Small intestine (tissue), 7 donors: ENCODE results near the gene PSMB8. TPM values are rescaled to one million over a fixed set of nuclear protein-coding genes. Genes with fewer than 3 reads are reported as not detected.

Experiments
- DNase-seq, 2 donors: peaks; one replicate each; pipeline versions ENCODE4 v3.0.0 to v3.0.0-alpha.2; 2013
- FAIRE-seq: peaks from 2 replicates; lab custom pipeline; 2012; peaks lifted over from hg19 to GRCh38; lab: Jason Lieb, UNC
- H3K27ac ChIP-seq, 3 donors: one replicate each; pipeline ENCODE4 v1.5.1; 2013; ENCODE audit warnings: low read length in 2 of 3, mild to moderate bottlenecking in 2 of 3, control low read depth in 1 of 3, inconsistent platforms in 1 of 3, low read depth in 1 of 3, moderate library complexity in 1 of 3
- H3K27me3 ChIP-seq, 3 donors: one replicate each; pipeline ENCODE4 v1.6.1; 2013; ENCODE audit warnings: low read length in 3 of 3, inconsistent platforms in 1 of 3; ENCODE audit not compliant: control insufficient read depth in 3 of 3, insufficient read depth in 3 of 3
- H3K36me3 ChIP-seq, 3 donors: one replicate each; pipeline ENCODE4 v1.6.1; 2013; ENCODE audit warnings: low read length in 3 of 3, inconsistent platforms in 1 of 3, low read depth in 1 of 3, mild to moderate bottlenecking in 1 of 3, moderate library complexity in 1 of 3; ENCODE audit not compliant: control insufficient read depth in 3 of 3, insufficient read depth in 2 of 3
- H3K4me1 ChIP-seq, 3 donors: one replicate each; pipeline ENCODE4 v1.6.1; 2013; ENCODE audit warnings: low read length in 2 of 3, inconsistent platforms in 1 of 3, low read depth in 1 of 3, mild to moderate bottlenecking in 1 of 3, moderate library complexity in 1 of 3; ENCODE audit not compliant: control insufficient read depth in 3 of 3, insufficient read depth in 2 of 3
- H3K4me3 ChIP-seq, 3 donors: one replicate each; pipeline ENCODE4 v1.5.1; 2013; ENCODE audit warnings: low read length in 3 of 3, control low read depth in 1 of 3, inconsistent platforms in 1 of 3, low read depth in 1 of 3, mild to moderate bottlenecking in 1 of 3, moderate library complexity in 1 of 3
- H3K9me3 ChIP-seq, 2 donors: one replicate each; pipeline ENCODE4 v1.6.1; 2013; ENCODE audit warnings: low read depth in 1 of 2, low read length in 1 of 2; ENCODE audit not compliant: control insufficient read depth in 2 of 2, insufficient read depth in 1 of 2
- WGBS, 3 donors: extraction: QIAGEN DNeasy Blood & Tissue Kit; methylation state at CpG; one replicate each; pipeline ENCODE4 v1.1.7; 2013; 5-methylcytosine and 5-hydroxymethylcytosine counted together
- polyA plus RNA-seq, 4 donors: library from polyadenylated mRNA; stranded (reverse) in 3 of 4; unstranded in 1 of 4; fragments of 200-250 nt in 3 of 4; fragments of 120-200 nt in 1 of 4; gene quantifications; one replicate each; pipeline versions ENCODE4 v1.2.1 to v1.2.3, GENCODE V29; 2013
- donor health status: healthy with polysubstance abuse.
- donor health status: control.
- donor health status: control.
- donor health status: Bipolar disorder and iron deficiency.
- donor health status: healthy.

PSMB8 gene
- polyA plus RNA-seq, 4 donors, result 48.0 to 329 (median 293) TPM

DNA sequence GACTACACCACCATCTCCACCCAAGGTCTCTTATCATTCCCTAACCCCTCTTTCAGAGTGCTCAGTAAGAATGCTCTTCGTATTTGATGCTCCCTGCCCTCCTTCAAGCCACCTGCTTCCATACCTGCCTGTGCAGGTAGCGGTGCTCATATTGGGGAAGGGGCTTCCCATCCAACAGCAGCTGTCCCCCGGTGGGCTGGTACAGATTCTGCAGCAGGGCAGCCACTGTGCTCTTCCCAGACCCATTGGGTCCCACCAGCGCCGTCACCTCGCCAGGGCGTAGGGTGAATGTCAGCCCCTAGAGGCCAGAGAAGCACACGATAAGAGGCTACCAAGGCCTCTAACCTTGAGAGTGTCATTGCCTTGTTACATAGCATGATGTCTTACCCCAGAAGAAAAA lies 3.9 kb upstream of the PSMB8 start:
- H3K27me3 ChIP-seq, result peaks cover 0 to 4% (median 0%) of the 10 kb centered on the region in 3 donors
- H3K4me3 ChIP-seq, result no peak overlapping the region
- H3K4me1 ChIP-seq, result peaks cover 6 to 12% (median 11%) of the 10 kb centered on the region in 3 donors
- H3K36me3 ChIP-seq, result peaks cover 15 to 44% (median 33%) of the 10 kb centered on the region in 3 donors
- no peaks in the 10 kb centered on the region for H3K9me3 ChIP-seq
- 86 to 93% (median 88%) methylated on average over 8 of the region's 8 CpGs for WGBS, 3 donors
- DNase-seq (no peak), FAIRE-seq (no peak)
- no peak overlapping the region for H3K27ac ChIP-seq

DNA sequence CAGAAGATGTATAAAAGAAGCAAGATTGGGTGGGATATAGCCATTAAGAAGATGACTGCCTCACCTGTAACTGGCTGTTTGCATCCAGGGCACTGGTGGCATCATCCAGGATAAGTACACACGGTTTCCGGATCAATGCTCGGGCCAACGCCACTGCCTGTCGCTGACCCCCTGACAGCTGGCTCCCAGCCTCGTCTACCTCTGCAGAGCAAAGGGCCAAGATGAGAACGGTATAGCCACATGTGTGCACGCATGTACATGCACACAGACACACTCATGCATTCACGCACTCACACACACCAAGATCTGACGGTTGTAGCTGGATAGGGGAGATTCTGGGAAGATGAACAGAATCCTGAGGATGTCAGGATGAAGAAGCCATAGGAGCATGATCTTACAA lies 3.2 kb upstream of the PSMB8 start:
- H3K27me3 ChIP-seq, result peaks cover 0 to 4% (median 0%) of the 10 kb centered on the region in 3 donors
- peaks cover 3 to 20% (median 12%) of the 10 kb centered on the region in 3 donors for H3K4me1 ChIP-seq
- no peak for FAIRE-seq
- DNase-seq, result no peak
- H3K4me3 ChIP-seq, result no peak overlapping the region
- 84 to 91% (median 89%) methylated on average over 10 of the region's 10 CpGs for WGBS, 3 donors
- H3K9me3 ChIP-seq, result no peaks in the 10 kb centered on the region
- H3K36me3 ChIP-seq, result peaks cover 19 to 49% (median 36%) of the 10 kb centered on the region in 3 donors
- H3K27ac ChIP-seq, result no peak overlapping the region

DNA sequence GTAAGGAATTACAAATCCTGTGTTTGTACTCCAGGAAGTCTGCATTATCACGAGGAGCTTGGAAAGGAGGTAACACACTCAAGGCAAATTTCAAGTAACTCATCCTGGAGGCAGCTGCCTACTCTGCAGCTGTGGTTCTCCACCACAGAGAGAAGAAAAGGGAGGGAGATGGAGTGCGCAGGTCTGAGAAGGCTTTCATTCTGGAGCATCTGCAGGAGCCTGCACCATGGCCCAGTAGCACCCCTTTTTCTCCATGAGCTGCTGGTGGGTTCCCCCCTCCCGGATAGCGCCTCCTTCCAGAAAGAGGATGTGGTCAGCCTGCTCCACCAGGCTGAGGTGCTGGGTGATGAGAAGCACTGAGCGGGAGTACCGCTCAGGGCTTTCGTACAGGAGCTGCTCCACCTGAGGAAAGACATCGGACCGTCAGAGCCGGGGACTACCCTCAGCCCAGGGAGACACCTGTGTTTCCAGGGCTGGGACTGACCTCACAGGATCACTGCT lies 1.6 kb upstream of the PSMB8 start:
- FAIRE-seq (no peak), DNase-seq (no peak)
- WGBS, 3 donors, result 59 to 77% (median 67%) methylated on average over 10 of the region's 10 CpGs
- no peaks in the 10 kb centered on the region for H3K27me3 ChIP-seq
- H3K27ac ChIP-seq, result peak overlapping the region in 2 of 3 donors; percentile 12 to 96
- peaks cover 2 to 22% (median 8%) of the 10 kb centered on the region in 3 donors for H3K4me1 ChIP-seq
- H3K4me3 ChIP-seq, result peak overlapping the region; percentile 28 to 90 (median 69)
- peaks cover 14 to 51% (median 32%) of the 10 kb centered on the region in 3 donors for H3K36me3 ChIP-seq
- no peaks in the 10 kb centered on the region for H3K9me3 ChIP-seq

- peaks cover 12 to 48% (median 27%) of the 10 kb centered on the region in 3 donors for H3K36me3 ChIP-seq
These were observed 1.1 kb upstream of the PSMB8 start for GRCh38 chr6:32844839-32845383.

DNA sequence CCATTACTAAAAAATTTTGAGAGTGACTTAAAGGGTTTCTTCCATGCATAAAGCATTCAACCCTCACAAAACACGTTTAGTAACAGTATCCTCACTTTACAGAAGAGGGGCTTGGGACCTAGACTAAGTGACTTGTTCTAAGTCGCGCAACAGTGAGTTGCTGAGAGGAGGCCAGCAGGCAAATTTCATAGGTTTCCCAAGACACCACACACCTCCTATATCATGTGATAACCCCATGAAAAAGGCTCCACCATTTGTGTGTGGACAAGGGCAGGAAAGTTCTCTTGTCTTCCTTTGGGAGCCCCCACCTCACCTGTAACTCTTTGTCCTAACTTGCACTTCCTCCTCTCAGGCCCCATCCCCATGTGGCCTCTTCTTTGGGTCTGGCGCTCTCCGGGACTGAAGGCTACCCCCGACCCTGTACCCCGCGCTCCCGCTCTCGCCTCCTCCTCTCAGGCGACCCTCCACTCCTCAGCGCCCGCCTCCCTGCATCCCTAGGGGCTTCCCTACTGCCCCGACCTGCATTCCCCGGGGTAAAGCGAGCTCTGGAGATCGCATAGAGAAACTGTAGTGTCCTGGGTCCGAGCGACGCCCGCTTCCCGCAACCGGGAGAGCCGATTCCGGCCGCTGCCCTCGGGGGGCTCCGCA lies 392 bp downstream of the PSMB8 start:
- Histone ChIP-seq H3K27ac (peak overlapping the region; percentile 85 to 96 (median 96)), H3K27me3 (no peaks in the 10 kb centered on the region), H3K36me3 (peaks cover 9 to 38% (median 17%) of the 10 kb centered on the region in 3 donors), H3K4me1 (peaks cover 2 to 18% (median 8%) of the 10 kb centered on the region in 3 donors), H3K4me3 (peak overlapping the region; percentile 69 to 91 (median 90)), H3K9me3 (no peaks in the 10 kb centered on the region)
- DNase-seq, result peak in 1 of 2 donors; percentile 36
- FAIRE-seq, result no peak
- 2% methylated on average over 28 of the region's 28 CpGs for WGBS, 3 donors

More at GRCh38 chr6:32844839-32845383, 1.1 kb upstream of the PSMB8 start:
- 7 to 15% (median 8%) methylated on average over 19 of the region's 19 CpGs for WGBS, 3 donors
- peaks cover 2 to 18% (median 8%) of the 10 kb centered on the region in 3 donors for H3K4me1 ChIP-seq
- H3K9me3 ChIP-seq, result no peaks in the 10 kb centered on the region
- peak overlapping the region; percentile 85 to 96 (median 96) for H3K27ac ChIP-seq
- no peak for FAIRE-seq
- H3K27me3 ChIP-seq, result no peaks in the 10 kb centered on the region
- DNase-seq, result no peak
- peak overlapping the region; percentile 55 to 90 (median 69) for H3K4me3 ChIP-seq

GRCh38 chr6:32842690-32843089 lies 1.2 kb downstream of the PSMB8 start:
- peak overlapping the region in 2 of 3 donors; percentile 27 to 56 for H3K27ac ChIP-seq
- no peak for FAIRE-seq

DNA sequence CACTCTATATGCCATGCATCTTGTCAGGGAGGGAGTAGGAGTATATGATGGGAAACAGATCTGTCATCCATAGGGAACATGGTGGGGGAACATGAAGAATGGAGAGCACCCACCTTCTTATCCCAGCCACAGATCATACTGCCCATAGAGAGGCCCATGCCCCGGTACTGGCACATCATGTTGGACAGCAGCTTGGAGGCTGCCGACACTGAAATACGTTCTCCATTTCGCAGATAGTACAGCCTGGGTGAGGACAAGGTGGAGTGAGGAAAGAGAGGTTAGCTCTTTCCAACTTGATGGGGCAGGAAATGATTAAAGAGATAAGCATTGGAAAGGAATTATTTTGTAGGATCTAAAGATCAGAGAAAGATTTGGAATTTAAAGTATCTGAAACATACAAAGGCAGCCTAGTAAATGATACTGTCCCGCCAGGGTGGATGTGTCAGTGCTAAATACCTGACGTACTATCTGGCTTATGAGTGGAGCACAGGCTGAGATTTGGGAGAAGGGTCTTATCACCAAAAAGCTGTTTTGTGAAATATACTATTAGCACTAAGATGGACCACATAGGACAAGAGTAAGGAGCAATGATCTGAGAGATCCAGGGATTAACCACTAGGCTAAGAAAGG lies 1.7 kb downstream of the PSMB8 start:
- H3K36me3 ChIP-seq, result peaks cover 8 to 33% (median 10%) of the 10 kb centered on the region in 3 donors
- no peaks in the 10 kb centered on the region for H3K9me3 ChIP-seq
- peak overlapping the region in 2 of 3 donors; percentile 90 to 91 for H3K4me3 ChIP-seq
- H3K27me3 ChIP-seq, result no peaks in the 10 kb centered on the region
- FAIRE-seq, result no peak
- no peak for DNase-seq
- H3K27ac ChIP-seq, result peak overlapping the region in 1 of 3 donors; percentile 56
- 80 to 89% (median 89%) methylated on average over 6 of the region's 6 CpGs for WGBS, 3 donors
- peaks cover 7 to 18% (median 8%) of the 10 kb centered on the region in 3 donors for H3K4me1 ChIP-seq

More at GRCh38 chr6:32842690-32843089, 1.2 kb downstream of the PSMB8 start:
- Histone ChIP-seq H3K4me3 (peak overlapping the region in 2 of 3 donors; percentile 90 to 91), H3K4me1 (peaks cover 5 to 18% (median 8%) of the 10 kb centered on the region in 3 donors), H3K9me3 (no peaks in the 10 kb centered on the region), H3K36me3 (peaks cover 9 to 34% (median 14%) of the 10 kb centered on the region in 3 donors), H3K27me3 (no peaks in the 10 kb centered on the region)
- DNase-seq, result peak in 1 of 2 donors; percentile 17
- WGBS, 3 donors, result 36 to 58% (median 44%) methylated on average over 8 of the region's 8 CpGs
